CD1c-positive myeloid dendritic cell (primary cell): ENCODE measurements around the gene ITGA2.
A peak's percentile ranks its signal among the peaks of the same experiment; 100 is the strongest.

Source experiments
- DNase-seq: peaks from one replicate; pipeline ENCODE4 v3.0.0-alpha.2; 2016; ENCODE audit errors: extremely low spot score

Gene ITGA2

DNA sequence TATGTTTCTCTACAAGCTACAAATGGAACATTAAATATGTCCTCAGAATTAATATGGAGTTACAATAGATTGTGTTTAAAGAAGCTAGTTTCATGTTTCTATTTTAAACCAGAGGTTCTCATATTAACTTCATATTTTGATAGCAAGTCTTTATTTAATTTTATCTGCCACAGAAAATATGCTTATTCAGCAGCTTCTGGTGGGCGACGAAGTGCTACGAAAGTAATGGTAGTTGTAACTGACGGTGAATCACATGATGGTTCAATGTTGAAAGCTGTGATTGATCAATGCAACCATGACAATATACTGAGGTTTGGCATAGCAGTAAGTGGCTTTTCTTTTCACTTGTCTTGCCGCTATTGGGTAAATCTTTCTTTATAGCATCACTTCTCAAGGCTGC is 66.2 kb downstream of the ITGA2 start:
- DNase-seq = no peak

DNA sequence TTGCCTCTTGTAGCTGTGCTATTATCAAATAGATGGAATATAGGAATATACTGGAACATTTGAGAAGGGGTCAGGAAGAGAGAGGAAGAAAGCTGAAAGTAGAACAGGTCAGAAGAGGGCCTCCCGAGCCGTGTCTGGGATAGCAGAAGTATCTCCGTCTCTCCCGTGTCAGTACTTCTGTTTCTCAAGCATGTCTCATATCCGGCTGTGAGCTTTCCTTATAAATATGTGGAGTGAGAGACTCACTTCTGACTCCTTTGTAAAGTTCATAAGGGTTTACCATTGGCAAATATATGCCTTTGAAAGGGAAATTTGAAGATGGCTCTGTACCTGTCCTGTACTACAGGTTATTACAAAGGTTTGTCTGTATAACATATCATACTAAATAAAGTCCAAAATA is 70.1 kb downstream of the ITGA2 start:
- DNase-seq = no peak

DNA sequence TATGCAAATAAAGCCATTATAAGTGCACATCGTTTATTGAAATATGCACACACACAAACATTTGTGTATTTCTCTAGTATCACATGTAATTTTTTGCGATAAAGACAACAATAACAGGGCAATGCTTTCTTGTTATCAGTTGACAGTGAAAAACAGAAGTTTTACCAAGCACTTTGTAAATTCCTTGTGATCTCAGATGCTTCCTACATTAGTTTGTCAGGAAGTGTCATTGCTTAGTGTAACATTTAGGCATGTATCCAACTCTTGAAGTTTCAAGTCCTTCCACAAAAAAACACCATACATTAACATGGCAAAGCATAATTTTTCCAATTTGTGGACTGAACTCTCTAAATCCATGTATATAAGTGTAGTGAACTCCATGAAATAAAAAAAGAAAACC is 74.0 kb downstream of the ITGA2 start:
- DNase-seq = no peak

DNA sequence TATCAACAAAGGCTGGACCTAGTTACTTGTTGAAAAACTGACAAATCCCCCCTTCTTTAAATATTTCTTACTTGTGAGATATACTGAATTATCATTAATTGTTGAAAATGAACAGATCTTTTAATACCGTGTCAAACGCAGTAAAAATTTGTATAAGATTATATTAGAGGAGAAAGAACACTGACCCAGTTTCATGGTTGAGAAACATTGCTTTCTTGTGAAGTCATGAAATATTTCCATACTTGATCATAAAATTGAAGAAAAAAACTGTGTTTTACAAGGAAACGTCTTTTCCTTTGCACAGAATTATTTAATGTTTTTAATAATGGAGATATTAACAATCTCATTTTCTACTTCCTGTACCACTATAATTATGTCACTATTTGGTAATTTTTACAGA is 74.6 kb downstream of the ITGA2 start:
- no peak for DNase-seq

DNA sequence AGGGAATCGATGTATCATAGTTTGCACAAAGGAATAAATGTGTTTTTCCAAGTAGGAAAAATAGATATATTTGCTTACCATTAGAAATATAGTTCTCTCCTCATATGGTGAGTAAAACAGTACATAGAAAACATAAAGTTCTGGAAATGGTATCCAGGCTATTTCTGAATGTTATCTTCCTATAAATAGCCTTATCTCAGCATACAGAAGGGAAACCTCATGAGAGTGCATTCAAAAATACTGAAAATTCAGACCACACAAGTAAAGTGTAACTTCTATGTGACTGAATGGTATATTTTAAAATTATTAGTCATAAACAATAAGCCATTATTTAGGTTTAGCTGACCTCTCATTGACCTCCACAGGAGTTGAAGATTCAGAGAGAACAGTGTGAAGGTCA is 76.9 kb downstream of the ITGA2 start:
- no peak for DNase-seq

DNA sequence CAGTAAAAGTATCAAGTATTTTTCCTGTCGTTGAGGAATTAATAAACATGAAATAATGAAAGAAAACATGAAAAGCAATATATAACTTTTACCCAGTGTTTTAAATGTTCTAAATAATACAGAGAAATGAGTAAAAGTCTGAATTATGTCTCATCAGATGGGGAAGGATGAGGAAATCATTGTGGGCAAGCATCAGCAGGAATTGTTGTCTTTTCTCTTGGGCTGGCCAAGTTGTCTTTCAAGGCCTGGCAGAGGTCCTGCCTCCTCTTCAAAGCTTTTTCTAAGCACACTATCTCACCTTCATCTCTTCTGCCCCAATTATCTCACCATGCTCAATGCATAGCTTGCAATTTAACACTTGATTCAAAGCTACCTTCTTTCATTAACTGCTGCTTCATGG is 78.5 kb downstream of the ITGA2 start:
- no peak for DNase-seq

DNA sequence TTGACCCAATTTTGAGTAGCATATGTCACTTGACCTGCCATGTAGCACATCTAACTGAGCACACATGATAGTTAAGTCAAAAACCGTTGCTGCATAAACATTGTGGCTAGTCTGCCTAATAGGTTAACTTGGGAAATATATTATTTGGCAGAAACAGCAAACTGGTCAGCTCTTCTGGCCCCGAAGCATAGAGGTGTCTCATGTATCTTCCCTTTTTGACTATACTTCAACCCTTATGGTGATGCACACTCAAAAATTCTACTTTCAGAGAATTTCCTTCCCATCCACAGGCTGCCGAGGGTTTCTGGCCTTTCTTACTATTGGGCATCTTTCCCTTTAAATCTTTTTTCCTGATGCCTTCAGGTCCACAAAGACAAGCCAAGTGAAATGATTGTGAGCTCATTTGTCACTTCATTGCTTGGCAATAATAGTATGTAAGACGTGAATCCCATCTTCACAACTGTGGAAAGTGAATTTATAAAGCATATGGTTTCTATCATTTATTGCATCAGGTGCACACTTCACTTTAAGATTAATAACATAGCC is 79.2 kb downstream of the ITGA2 start:
- DNase-seq = no peak

DNA sequence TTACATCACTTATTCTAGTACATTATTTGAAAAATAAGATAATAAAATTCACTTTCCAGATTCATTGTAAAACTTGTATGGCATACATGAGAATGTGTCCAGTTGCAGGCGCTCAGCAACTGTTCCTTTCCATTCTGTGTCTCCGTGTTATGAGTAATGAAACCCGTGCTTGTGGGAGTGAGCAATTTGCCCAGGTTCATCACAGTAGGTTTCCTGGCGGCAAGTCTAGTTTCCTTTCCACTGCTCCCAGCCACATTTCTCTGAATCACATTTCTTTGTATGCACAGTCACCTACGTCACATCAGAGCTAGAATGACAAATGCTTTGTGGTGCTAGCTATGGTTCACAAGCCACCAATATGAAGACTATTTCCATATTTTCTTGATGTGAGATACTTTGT is 80.5 kb downstream of the ITGA2 start:
- no peak for DNase-seq

DNA sequence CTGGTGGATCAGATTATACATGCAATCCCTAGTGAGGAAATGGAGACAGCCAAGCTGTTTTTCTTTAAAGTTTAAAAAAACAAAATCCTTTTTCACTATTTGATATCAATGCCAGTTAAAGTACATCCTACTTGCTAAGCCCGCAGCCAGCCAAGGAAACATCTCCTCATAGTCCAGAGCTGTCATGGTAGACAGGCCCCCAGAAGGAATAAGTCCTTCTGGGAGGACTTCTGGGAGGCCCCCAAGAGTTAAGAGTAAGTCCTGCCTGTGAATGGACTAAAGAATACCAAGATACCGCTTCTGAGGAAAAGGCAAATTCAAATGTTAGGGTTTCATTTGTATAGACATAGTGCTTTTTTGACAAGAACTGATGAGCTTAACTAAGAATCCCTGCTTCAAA is 82.1 kb downstream of the ITGA2 start:
- DNase-seq = no peak

DNA sequence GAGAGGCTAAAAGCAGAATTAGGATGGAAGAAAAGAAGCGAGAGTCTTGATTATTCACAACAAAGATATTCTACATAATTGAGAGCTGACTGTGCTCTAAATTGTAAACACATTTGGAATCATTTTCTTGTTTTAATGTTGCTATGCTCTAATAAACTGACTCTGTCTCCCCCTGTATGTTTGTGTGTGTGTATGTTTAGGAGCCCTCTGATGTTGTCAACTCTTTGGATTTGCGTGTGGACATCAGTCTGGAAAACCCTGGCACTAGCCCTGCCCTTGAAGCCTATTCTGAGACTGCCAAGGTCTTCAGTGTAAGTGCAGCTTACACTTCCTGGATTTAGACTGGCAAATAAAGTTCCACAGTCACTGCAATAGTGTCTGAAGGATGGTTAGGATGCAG is 82.6 kb downstream of the ITGA2 start:
- DNase-seq = no peak

DNA sequence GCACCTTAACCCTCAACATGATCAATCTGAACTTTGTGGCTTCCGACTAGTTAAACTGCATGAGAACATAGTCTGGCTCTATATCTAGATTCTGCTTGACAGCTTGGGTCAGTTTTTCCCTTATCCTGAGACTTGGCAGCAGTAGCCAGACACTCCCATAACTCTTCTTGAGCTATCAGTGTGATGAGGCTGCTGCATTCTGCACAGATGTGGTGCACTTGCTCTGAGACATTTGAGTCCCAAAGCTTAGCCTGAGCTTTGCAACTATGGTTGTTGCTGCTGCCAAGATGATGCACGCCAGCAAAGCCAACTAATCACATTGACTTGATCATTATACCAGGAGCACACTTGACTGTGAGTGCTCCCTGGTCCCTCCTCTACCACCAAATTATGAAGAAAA is 84.2 kb downstream of the ITGA2 start:
- no peak for DNase-seq

DNA sequence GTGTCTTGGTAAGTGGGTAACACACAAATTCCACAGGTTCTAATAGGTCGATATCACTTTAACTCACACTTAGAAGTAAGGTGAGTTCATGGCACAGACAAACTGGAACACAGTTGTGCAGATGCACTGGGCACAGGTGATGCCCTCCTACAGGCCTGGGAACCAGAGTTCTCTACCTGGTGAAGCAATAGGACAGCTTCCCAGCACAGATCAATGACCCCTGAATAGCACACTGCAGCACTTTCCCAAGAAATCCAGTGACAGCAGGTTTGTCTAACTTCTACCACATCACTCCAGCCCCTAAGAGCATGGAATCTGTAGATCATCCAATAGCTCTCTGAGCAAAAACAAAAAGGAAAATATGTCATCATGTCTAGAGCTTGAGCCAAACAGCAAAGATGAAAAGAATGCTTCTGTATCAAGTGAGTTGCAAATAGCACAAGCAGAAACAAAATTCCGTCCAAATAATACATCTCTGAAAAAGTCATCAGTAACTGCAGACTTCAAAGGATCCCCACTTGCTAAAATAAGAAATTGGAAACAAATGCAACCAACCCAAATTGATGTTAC is 86.9 kb downstream of the ITGA2 start:
- no peak for DNase-seq

DNA sequence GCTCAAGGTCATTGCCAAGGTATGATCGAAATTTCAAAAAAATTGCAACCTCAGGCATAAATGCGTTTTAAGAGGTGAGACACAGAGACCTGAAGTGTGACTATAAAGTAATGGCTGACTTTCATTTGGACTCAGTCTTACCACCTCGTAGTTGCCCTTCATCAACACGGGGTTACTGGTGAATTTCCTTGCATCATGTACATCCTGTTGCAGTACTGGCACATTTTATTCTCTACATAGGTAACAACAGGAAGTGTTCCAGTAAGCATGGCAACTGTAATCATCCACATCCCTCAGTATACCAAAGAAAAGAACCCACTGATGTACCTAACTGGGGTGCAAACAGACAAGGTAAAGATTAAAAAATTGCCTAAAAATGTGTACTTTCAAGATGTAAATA is 91.1 kb downstream of the ITGA2 start:
- DNase-seq = no peak

DNA sequence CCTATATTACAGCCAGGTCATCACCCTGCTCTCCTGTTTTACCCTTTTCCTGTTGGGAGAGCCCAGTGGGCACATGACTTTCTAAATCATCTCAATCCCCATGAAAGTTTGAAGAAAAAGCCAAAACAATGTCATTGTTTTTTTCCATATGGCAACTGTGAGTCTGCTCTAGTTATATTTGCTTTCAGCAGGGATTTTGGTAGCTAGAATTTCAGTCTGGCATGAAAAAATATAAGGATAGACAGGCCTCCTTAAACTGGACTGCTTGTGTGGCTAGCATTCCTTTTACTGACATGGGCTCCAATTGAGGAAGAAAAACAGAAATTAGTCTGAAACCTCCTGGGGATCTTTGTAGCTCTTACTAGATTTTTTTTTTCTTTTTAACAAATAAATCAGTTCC is 94.8 kb downstream of the ITGA2 start:
- DNase-seq = no peak

DNA sequence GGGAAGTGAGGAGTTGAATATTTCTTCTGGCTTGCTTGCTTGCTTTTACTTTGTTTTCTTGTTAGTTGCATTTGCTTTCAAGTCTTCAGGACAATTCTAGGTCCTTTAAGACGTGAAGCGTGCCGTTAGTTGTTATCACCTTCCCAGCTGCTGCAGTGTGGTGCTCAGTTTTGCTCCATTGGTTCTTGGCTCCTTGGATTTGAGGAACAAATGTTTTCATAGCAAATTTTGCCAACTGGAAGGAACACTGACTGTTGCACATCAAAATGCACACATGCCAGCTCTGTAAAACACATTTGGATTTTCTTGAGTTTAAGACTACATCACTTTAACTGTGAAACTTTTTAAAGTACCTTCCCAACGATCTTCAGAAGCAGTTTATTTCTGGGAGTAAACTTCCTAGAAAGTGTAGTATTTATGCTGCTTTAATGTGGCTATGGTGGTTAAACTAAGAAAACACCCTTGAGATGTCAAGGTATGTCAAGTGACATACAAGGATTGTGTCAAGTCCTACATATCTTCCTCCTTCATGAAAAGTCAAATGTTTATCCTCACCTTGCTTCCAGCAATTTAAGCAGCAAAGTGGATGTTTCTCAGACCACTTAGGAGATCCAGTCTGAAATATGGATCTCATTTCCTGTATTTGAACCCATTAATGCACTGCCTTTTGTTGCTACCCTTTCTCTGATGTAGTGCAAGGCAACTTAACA is 95.5 kb downstream of the ITGA2 start:
- no peak for DNase-seq

DNA sequence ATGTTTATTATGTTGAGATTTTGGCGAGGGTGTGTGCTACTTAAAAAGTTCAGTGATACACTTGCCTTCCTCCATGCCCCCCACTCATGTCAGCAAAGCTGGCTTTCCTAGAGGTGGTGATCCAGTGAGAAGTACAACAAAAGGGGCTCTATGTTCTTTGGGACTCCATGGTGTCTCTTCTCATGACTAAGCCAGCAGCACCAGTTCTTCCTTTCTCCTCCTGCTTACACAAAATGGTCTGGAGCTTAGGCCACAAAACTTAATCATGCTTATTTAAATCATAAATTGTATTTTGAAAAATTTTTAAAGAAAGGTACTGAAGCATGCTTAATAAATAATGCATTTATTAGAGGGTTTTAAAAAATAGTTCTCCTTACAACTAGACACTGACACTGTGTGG is 98.0 kb downstream of the ITGA2 start:
- DNase-seq = no peak

DNA sequence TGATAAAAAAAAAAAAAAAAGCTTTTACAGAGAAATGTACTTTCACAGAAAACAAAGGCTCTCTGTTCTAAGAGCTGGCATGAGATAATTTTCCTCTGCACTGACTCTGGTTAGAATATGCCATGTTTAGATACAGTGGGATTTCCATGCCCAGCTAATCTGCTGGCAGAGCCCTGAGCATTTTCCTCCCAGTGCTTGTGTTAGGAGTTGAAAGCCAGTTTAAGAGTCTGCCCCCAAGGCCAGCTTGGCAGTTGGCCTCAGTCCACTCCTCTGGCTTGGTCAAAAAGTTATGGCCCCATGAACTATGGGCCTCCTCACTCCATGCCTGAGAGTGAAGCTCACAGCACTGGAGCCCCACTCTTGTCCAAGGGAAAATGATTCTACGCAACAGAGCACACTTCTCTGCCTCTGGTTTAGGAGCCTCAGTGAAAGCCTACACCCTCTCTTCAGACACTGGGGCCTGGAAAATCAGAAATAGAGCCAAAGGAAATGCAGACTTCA is 98.5 kb downstream of the ITGA2 start:
- DNase-seq = no peak

DNA sequence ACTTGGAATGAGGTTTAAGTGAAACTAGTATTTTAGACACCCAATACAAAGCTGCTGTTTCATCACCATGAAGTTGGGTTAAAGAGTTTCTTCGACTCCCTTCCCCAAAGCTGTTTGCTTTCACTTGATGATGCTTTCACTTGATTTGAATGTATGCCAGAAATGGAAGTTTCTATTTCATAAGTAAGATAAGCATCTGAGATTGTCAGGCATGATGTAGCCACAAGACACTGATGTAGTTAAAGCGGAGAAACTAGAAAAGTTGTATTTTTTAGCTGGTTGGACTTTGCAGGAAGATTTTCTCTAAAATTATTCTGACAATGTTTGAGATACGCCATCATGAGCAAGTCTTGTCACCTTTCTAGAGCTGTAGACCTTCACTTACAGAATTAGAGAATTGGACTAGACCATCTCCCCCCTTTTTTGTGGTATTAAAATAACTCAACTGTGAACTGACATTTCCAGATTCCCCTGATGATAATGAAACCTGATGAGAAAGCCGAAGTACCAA is 100.4 kb downstream of the ITGA2 start:
- DNase-seq = peak; percentile 27

DNA sequence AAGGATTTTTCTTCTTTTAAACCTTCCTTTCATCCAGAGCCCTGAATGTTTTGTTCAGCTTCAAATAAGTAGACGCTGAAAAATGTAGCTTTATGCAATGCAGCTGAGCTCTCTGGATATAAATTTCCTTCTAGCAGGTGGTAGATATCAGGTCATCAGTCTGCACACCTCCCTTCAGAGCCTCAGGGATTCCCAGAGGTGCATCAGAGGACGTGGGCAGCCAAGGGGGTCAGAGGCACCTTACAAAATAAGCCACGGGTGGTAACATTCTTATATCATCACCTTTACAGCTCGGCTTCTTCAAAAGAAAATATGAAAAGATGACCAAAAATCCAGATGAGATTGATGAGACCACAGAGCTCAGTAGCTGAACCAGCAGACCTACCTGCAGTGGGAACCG is 101.1 kb downstream of the ITGA2 start:
- no peak for DNase-seq

DNA sequence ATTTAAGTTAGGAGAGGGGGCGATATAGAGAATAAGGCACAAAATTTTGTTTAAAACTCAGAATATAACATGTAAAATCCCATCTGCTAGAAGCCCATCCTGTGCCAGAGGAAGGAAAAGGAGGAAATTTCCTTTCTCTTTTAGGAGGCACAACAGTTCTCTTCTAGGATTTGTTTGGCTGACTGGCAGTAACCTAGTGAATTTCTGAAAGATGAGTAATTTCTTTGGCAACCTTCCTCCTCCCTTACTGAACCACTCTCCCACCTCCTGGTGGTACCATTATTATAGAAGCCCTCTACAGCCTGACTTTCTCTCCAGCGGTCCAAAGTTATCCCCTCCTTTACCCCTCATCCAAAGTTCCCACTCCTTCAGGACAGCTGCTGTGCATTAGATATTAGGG is 102.1 kb downstream of the ITGA2 start:
- DNase-seq = no peak

DNA sequence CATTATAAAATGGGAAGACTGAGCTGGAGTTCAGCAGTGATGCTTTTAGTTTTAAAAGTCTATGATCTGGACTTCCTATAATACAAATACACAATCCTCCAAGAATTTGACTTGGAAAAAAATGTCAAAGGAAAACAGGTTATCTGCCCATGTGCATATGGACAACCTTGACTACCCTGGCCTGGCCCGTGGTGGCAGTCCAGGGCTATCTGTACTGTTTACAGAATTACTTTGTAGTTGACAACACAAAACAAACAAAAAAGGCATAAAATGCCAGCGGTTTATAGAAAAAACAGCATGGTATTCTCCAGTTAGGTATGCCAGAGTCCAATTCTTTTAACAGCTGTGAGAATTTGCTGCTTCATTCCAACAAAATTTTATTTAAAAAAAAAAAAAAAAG is 103.1 kb downstream of the ITGA2 start:
- DNase-seq = no peak

DNA sequence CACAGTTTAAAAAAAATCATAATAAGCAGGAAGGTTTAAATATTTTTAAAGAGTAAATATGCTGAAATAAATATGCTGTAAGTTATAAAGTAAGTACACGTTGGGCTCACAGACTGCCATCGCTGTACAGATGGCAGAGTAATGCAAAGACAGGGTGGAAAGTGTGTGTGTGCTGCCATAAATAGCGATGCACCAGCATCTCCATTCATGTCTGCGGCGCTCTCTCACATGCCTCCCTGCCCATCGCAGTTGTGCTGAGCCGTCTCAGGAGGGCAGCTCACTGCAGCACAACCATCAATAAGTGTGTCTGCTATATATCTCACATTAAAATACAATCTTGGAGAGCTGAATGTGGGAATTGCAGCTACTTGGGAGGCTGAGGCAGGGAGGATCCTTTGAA is 106.1 kb downstream of the ITGA2 start:
- no peak for DNase-seq

DNA sequence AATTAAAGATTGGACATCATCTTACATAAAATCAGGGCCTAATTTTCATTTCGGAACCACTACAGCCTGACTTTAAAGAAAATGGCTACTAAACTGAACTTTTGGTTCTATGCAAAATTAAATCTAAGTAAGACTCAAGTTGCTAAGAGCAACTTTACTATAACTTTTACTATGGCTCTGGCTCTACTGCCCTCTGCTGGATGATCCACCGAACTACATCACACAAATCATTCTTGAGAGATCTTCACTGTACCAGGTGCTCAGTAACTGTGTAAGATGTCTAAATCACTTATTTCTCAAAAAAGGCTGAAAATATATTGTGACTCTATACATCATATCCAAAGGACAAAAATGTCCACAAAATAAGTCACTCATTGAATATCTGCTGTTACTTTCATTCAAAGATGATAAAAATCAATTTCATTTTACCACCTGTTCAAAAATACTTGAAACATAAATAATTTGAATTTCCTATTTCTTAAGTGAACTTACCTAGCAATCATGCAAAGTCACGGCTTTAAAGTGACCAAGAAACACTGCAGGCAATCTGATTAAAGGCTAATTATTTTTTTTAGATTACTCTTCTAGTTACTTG is 106.9 kb downstream of the ITGA2 start:
- DNase-seq = peak; percentile 76
